AG10803 (cell line): ENCODE data around the gene GNB4.
A peak's percentile ranks its signal among the peaks of the same experiment; 100 is the strongest.

Experiments
- DNase-seq: peaks from one replicate; pipeline ENCODE4 v3.0.0; 2010; ENCODE audit warnings: low read depth
- H3K4me3 ChIP-seq: 2 replicates; pipeline ENCODE4 v1.5.1; 2011; ENCODE audit warnings: mild to moderate bottlenecking, low read length, control low read depth
- CTCF ChIP-seq: conservative IDR thresholded peaks from 2 replicates; pipeline ENCODE4 v1.5.1; 2011; ENCODE audit warnings: mild to moderate bottlenecking, low read length, control low read depth, inconsistent platforms

GNB4 gene

GRCh38 chr3:179410331-179410730 is 40.9 kb downstream of the GNB4 start:
- peak; percentile 31 for DNase-seq
- 0 out of 2 replicates have a peak, but pooled peaks have one; percentile 9 for TF ChIP-seq CTCF
- H3K4me3 ChIP-seq, result no peak overlapping the region

- DNase-seq, result no peak
- no peak overlapping the region for H3K4me3 ChIP-seq
- no peak for TF ChIP-seq CTCF
Observed at GRCh38 chr3:179404307-179404706, 47.0 kb downstream of the GNB4 start.

- no peak overlapping the region for H3K4me3 ChIP-seq
- TF ChIP-seq CTCF, result no peak
- no peak for DNase-seq
Observed at GRCh38 chr3:179402963-179403362, 48.3 kb downstream of the GNB4 start.

- no peak for TF ChIP-seq CTCF
- DNase-seq, result no peak
- no peak overlapping the region for H3K4me3 ChIP-seq
Observed at GRCh38 chr3:179401561-179401960, 49.7 kb downstream of the GNB4 start.

- peak; percentile 44 for DNase-seq
- TF ChIP-seq CTCF, result no peak
- no peak overlapping the region for H3K4me3 ChIP-seq
Observed at GRCh38 chr3:179398574-179399231, 52.6 kb downstream of the GNB4 start.

GRCh38 chr3:179391906-179392305 is 59.4 kb downstream of the GNB4 start:
- no peak overlapping the region for H3K4me3 ChIP-seq
- no peak for TF ChIP-seq CTCF
- DNase-seq, result no peak

GRCh38 chr3:179376474-179376873 is 74.8 kb downstream of the GNB4 start:
- H3K4me3 ChIP-seq, result no peak overlapping the region
- no peak for TF ChIP-seq CTCF
- no peak for DNase-seq
